Suprapubic skin (tissue), 4 donors: Measurements from ENCODE around the gene ARHGAP29.

Experiments
- POLR2A ChIP-seq, 2 donors: fragments of 450-650 bp; IDR thresholded peaks; one replicate each; pipeline ENCODE4 v1.6.1; 2017; ENCODE audit warnings: antibody characterized with exemption in 2 of 2, mild to moderate bottlenecking in 2 of 2, moderate library complexity in 2 of 2
- POLR2AphosphoS5 ChIP-seq, 3 donors: sonication (generic); formaldehyde crosslinking; IDR thresholded peaks; one replicate each; pipeline ENCODE4 v1.6.1; 2017; ENCODE audit warnings: antibody characterized with exemption in 3 of 3
- TF ChIP-seq, protein P1 (sequence below), 2 donors: fragments of 200-600 bp in 1 of 2; fragments of 450-650 bp in 1 of 2; sonication (generic) in 1 of 2; IDR thresholded peaks; one replicate each; pipeline ENCODE4 v1.5.1; 2016 to 2019; ENCODE audit warnings: antibody characterized with exemption in 2 of 2, mild to moderate bottlenecking in 1 of 2, moderate library complexity in 1 of 2

DNA sequence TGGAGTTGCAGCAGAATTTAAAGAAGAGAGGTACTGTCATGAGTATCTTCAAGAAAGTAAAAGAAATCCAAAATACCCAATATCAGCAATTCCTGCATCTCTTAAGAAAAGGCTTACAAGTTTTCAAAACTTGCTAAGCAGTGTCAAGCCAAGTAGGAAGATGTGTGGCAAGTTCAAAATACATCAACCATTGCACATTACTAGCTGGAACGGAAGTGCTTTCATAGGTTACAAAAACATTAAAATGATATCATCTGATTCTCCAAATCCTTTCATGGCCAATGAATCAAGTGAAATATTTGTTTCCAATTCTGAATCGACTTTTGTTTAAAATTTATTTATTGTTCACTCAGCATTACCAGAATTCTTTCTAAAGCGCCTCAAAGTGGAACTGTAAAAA, 110.7 kb downstream of the ARHGAP29 start:
- TF ChIP-seq, protein P1, sequence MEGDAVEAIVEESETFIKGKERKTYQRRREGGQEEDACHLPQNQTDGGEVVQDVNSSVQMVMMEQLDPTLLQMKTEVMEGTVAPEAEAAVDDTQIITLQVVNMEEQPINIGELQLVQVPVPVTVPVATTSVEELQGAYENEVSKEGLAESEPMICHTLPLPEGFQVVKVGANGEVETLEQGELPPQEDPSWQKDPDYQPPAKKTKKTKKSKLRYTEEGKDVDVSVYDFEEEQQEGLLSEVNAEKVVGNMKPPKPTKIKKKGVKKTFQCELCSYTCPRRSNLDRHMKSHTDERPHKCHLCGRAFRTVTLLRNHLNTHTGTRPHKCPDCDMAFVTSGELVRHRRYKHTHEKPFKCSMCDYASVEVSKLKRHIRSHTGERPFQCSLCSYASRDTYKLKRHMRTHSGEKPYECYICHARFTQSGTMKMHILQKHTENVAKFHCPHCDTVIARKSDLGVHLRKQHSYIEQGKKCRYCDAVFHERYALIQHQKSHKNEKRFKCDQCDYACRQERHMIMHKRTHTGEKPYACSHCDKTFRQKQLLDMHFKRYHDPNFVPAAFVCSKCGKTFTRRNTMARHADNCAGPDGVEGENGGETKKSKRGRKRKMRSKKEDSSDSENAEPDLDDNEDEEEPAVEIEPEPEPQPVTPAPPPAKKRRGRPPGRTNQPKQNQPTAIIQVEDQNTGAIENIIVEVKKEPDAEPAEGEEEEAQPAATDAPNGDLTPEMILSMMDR (IDR thresholded peaks at IDR 0.05) = no peak
- TF ChIP-seq POLR2A (IDR thresholded peaks at IDR 0.05) = no peak
- TF ChIP-seq POLR2AphosphoS5 (IDR thresholded peaks at IDR 0.05) = no peak
